Measurements from ENCODE around the gene SLC12A7. TPM values are rescaled to one million over a fixed set of nuclear protein-coding genes. Genes with fewer than 3 reads are reported as not detected.
"Not testable (repeated sequence)": the region's sequence is repeated elsewhere in the genome, so short reads cannot be mapped to it uniquely, and the experiment has no call there.

Gene SLC12A7
- total RNA-seq, 4 donors from 2014 or later, result 4.6 to 49.8 (median 15.8) TPM

DNA sequence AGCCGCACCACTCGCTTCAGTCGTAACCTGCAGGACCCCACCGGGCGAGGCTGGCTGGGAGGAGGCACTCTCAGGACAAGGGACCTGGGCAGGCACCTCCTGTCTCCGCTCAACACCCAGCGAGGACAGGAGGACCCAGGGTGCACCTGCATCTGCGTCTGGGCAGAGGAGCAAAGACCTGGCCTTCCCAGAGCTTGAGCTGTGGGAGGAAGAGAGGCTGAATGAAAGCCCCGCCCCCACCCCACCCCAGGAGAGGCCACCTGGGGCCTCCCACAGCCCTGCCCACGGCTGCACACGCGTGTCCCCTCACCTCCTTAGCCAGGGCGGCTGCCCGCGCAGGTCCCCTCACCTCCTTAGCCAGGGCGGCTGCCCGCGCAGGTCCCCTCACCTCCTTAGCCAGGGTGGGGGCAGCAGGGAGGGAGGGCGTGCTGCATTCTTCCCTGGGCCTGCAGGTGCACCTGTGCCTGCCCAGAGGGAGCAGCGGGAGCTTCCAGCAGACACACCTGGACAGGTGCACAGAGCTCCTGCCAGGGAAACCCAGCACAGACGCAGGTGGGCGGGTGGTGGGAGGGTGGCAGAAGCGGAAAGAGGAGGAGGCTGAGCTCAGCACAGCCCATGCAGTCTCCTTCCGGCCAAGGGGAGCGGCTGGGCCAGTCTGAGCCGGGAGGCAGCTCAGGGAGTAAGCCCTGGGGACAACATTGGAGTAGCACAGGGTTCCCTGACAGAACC is 18.5 kb upstream of the SLC12A7 start:
- intact Hi-C loops (cut with DNase I; ENCODE audit: low total_unique reads), result no loop called here
- no peak for DNase-seq
- TF ChIP-seq POLR2A (IDR thresholded peaks at IDR 0.05), result no peak
- TF ChIP-seq, protein P1, sequence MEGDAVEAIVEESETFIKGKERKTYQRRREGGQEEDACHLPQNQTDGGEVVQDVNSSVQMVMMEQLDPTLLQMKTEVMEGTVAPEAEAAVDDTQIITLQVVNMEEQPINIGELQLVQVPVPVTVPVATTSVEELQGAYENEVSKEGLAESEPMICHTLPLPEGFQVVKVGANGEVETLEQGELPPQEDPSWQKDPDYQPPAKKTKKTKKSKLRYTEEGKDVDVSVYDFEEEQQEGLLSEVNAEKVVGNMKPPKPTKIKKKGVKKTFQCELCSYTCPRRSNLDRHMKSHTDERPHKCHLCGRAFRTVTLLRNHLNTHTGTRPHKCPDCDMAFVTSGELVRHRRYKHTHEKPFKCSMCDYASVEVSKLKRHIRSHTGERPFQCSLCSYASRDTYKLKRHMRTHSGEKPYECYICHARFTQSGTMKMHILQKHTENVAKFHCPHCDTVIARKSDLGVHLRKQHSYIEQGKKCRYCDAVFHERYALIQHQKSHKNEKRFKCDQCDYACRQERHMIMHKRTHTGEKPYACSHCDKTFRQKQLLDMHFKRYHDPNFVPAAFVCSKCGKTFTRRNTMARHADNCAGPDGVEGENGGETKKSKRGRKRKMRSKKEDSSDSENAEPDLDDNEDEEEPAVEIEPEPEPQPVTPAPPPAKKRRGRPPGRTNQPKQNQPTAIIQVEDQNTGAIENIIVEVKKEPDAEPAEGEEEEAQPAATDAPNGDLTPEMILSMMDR (IDR thresholded peaks at IDR 0.05), result no peak
- no peak overlapping the region for H3K27ac ChIP-seq
- H3K27me3 ChIP-seq, result no peaks in the 10 kb centered on the region
- no peak overlapping the region for H3K4me3 ChIP-seq
- H3K4me1 ChIP-seq, result no peaks in the 10 kb centered on the region
- no peaks in the 10 kb centered on the region for H3K36me3 ChIP-seq
- H3K9me3 ChIP-seq, result no peaks in the 10 kb centered on the region

DNA sequence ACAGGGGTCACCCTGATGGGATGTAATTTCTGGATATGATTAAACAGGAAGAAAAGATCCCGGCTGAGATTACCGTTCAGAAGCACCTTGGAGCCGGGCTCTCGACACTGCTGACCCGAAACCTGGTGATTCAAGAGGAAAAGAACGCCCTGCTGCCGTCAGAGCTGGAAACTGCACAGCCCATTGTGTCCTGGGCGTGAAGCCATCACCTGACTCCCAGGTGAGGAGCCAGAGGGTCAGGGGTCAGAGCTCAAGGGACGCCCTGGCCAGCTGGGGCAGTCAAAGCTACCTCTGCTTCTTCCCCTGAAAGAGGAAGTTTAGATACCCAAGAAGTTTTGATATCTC is 17.8 kb upstream of the SLC12A7 start:
- TF ChIP-seq, protein P1 (IDR thresholded peaks at IDR 0.05), result no peak
- TF ChIP-seq POLR2A (IDR thresholded peaks at IDR 0.05), result no peak
- Histone ChIP-seq H3K9me3 (no peaks in the 10 kb centered on the region), H3K36me3 (no peaks in the 10 kb centered on the region), H3K4me1 (no peaks in the 10 kb centered on the region), H3K4me3 (no peak overlapping the region), H3K27me3 (no peaks in the 10 kb centered on the region), H3K27ac (no peak overlapping the region)
- intact Hi-C loops (cut with DNase I; ENCODE audit: low total_unique reads), result no loop called here
- DNase-seq, result no peak

DNA sequence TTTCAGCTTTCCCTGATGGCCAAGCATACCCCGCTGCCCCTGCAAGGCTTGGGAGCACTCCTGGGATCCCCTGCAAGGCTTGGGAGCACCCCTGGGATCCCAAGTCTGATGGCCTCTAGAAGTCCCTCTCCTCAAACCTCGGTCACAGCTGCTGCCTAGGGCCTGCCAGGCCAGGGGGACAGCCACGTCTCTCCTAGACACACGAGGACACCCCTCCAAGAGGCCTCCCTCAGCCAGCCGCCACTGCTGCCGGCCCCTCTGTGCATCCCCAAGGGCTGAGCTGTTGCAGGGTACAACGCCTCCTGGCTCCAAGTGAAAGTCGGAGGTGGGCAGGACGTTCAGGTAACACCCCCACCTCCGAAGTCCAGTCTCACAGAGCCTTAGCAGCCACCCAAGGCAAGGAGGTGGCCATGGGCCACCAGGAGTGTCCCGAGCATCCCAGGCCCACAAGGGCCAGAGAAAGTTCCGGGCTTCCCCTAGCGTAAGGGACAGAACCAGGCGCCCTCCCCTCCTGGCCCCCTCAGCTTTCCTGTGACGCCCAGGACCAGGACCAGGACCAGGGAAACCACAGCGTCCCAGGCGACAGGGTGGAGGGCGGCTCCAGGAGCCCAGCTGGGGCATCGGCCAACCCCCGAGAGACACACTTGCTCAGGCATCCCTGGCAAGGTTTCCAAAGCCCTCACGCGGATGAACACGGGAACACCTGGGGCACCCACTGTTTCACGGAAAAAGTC is 17.3 kb upstream of the SLC12A7 start:
- no peaks in the 10 kb centered on the region for H3K27me3 ChIP-seq
- DNase-seq, result no peak
- H3K27ac ChIP-seq, result no peak overlapping the region
- TF ChIP-seq POLR2A (IDR thresholded peaks at IDR 0.05), result no peak
- TF ChIP-seq, protein P1 (IDR thresholded peaks at IDR 0.05), result no peak
- intact Hi-C loops (cut with DNase I; ENCODE audit: low total_unique reads), result no loop called here
- no peak overlapping the region for H3K4me3 ChIP-seq
- H3K36me3 ChIP-seq, result no peaks in the 10 kb centered on the region
- H3K9me3 ChIP-seq, result no peaks in the 10 kb centered on the region
- no peaks in the 10 kb centered on the region for H3K4me1 ChIP-seq

DNA sequence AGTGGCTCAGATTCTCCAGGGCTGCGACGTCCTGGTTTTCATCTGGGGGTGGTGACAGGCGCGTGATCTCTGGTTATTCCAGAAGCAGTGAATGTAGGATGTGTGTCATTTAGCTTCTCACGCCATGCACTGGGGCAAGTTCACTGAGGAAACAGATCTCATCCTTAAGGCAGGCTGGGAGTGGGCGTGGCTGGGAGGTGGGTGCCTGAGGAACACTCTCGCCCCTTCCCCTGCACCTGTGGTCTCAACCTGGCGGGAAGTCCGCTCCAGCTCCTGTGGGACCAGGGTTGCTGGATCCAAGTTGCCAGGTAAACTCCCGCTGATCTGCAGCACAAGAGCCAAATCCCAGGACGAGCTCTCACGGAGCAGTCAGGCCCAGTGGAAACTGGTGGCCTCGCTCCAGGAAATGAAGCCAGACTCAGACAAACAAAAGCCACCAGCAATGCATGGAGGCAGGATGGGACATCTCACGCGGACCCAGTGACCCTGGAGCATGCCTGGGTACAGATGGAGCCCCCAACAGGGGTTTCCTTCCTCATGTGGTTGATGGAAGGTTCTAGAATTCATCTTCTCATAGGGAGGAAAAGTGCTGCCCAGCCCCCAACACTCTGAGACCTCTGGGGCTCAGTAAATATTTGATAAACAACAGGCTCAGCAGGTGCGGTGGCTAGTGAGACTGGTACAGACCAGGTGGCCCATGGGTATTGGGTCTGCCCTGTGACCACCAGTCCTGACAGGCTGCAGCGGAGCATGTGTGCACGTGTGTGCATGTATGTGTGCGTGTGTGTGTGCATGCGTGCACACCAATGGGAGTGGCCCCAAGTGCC is 16.3 kb upstream of the SLC12A7 start:
- no peaks in the 10 kb centered on the region for H3K36me3 ChIP-seq
- no peak for DNase-seq
- intact Hi-C loops (cut with DNase I; ENCODE audit: low total_unique reads), result no loop called here
- TF ChIP-seq POLR2A (IDR thresholded peaks at IDR 0.05), result no peak
- TF ChIP-seq, protein P1 (IDR thresholded peaks at IDR 0.05), result no peak
- H3K27me3 ChIP-seq, result no peaks in the 10 kb centered on the region
- H3K4me1 ChIP-seq, result no peaks in the 10 kb centered on the region
- H3K9me3 ChIP-seq, result no peaks in the 10 kb centered on the region
- H3K4me3 ChIP-seq, result no peak overlapping the region
- no peak overlapping the region for H3K27ac ChIP-seq

DNA sequence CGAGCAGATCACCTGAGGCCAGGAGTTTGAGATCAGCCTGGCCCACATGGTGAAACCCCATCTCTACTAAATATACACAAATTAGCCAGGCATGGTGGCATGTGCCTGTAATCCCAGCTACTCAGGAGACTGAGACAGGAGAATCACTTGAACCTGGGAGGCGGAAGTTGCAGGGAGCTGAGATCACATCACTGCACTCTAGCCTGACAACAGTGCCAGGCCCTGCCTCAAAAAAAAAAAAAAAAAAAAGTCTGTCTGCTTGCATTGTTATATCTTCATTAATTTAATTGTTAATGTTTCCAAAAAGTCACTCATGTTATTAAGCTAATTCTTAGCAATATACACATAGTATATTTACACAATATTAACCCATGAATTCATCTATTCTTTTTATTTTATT is 13.8 kb upstream of the SLC12A7 start:
- DNase-seq; H3K36me3 ChIP-seq; H3K27me3 ChIP-seq; H3K9me3 ChIP-seq; intact Hi-C loops (cut with DNase I; ENCODE audit: low total_unique reads); H3K27ac ChIP-seq; H3K4me1 ChIP-seq; H3K4me3 ChIP-seq: not testable (repeated sequence)
